ENCODE data around the gene C1orf53.

DNA sequence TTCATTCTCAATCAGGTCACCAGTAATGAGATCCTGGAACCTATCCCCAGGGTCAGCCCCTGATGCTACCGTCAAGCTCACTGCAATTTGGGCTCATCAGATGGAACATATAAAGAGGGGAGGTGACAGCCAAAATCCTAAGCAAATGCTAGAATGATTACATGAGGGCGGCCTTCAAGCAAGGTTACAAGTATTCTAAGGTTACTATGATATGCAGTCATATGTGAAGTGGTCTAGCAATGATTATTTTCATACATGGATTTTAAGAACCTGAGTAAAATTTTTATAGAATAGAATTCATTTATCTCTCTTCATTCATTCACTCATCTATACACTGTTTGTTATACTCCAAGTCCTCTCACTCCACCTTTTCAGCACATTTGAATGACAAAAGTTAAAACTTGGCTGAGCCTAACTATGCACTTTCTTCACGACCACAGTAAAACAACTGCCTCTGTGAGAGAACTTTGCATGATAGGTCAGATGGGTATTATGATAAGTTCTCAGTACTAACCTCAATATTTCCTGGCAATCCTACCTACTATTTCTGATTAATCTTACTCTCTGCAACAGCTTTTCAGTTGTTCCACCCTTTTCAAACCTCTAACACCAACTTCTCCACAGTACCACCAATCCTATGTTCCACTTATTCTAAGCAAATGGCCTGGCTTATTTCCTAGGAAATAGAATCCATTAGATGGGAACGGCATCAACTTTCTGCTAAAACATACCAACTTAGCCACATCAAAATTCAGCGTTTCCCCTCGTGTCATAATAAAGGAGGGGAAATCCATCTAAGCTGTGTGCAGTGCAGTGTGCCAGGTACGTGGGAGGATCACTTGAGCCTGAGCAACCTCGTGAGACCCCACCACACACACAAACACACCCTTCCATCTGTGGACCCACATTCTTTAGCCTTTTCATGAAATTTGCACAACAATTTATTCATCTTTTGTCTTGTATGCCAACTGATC, 46.8 kb downstream of the C1orf53 start:
- TF ChIP-seq, protein P1, sequence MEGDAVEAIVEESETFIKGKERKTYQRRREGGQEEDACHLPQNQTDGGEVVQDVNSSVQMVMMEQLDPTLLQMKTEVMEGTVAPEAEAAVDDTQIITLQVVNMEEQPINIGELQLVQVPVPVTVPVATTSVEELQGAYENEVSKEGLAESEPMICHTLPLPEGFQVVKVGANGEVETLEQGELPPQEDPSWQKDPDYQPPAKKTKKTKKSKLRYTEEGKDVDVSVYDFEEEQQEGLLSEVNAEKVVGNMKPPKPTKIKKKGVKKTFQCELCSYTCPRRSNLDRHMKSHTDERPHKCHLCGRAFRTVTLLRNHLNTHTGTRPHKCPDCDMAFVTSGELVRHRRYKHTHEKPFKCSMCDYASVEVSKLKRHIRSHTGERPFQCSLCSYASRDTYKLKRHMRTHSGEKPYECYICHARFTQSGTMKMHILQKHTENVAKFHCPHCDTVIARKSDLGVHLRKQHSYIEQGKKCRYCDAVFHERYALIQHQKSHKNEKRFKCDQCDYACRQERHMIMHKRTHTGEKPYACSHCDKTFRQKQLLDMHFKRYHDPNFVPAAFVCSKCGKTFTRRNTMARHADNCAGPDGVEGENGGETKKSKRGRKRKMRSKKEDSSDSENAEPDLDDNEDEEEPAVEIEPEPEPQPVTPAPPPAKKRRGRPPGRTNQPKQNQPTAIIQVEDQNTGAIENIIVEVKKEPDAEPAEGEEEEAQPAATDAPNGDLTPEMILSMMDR (IDR thresholded peaks at IDR 0.05) = no peak
- no peak for TF ChIP-seq POLR2A (IDR thresholded peaks at IDR 0.05)
- no peak for TF ChIP-seq POLR2AphosphoS5 (IDR thresholded peaks at IDR 0.05)
- no peak for TF ChIP-seq EP300 (IDR thresholded peaks at IDR 0.05)

Measured in gastroesophageal sphincter (tissue), 3 donors.